GM23338 (cell line): ENCODE results near the gene KAZN. TPM values are rescaled to one million over a fixed set of nuclear protein-coding genes. Genes with fewer than 3 reads are reported as not detected.

ENCODE experiments used
- ATAC-seq: fragments of 200-7000 bp; cut with Tn5 transposase; 3 replicates; pipeline ENCODE4 v1.9.1; 2020
- DNase-seq: peaks from one replicate; pipeline ENCODE4 v3.0.0-alpha.2; 2015; ENCODE audit warnings: low spot score
- H2AFZ ChIP-seq: fragments of 200-600 bp; sonication (generic); 2 replicates; pipeline ENCODE4 v1.8.0; 2016; ENCODE audit warnings: antibody characterized with exemption, mild to moderate bottlenecking, moderate library complexity
- H3F3A ChIP-seq: fragments of 200-600 bp; sonication (generic); replicated peaks from 2 replicates; pipeline ENCODE4 v1.8.0; 2017; ENCODE audit warnings: antibody characterized with exemption, mixed run types, low read depth
- H3K27ac ChIP-seq: fragments of 200-600 bp; sonication (generic); 2 replicates; pipeline ENCODE4 v1.6.1; 2016; ENCODE audit warnings: low read depth
- H3K27me3 ChIP-seq: fragments of 200-600 bp; sonication (generic); 2 replicates; pipeline ENCODE4 v1.8.0; 2016; ENCODE audit warnings: mild to moderate bottlenecking, mixed run types, moderate library complexity; ENCODE audit not compliant: insufficient read depth
- H3K36me3 ChIP-seq: fragments of 200-600 bp; sonication (generic); 2 replicates; pipeline ENCODE4 v1.8.0; 2016; ENCODE audit warnings: mild to moderate bottlenecking; ENCODE audit not compliant: insufficient read depth
- H3K4me1 ChIP-seq: fragments of 200-600 bp; sonication (generic); 2 replicates; pipeline ENCODE4 v1.8.0; 2016; ENCODE audit warnings: mild to moderate bottlenecking, moderate library complexity; ENCODE audit not compliant: insufficient read depth
- H3K4me2 ChIP-seq: fragments of 200-600 bp; sonication (generic); 2 replicates; pipeline ENCODE4 v1.7.1; 2017; ENCODE audit warnings: mixed run types
- H3K4me3 ChIP-seq: fragments of 200-600 bp; sonication (generic); 2 replicates; pipeline ENCODE4 v1.6.1; 2016; ENCODE audit warnings: mixed run types
- H3K79me2 ChIP-seq: fragments of 200-600 bp; sonication (generic); replicated peaks from 2 replicates; pipeline ENCODE4 v1.8.0; 2017; ENCODE audit warnings: mild to moderate bottlenecking; ENCODE audit not compliant: insufficient read depth
- H3K9me2 ChIP-seq: fragments of 200-600 bp; sonication (generic); 2 replicates; pipeline ENCODE4 v1.8.0; 2017; ENCODE audit not compliant: insufficient read depth
- H4K20me1 ChIP-seq: fragments of 200-600 bp; sonication (generic); replicated peaks from 2 replicates; pipeline ENCODE4 v1.8.0; 2017; ENCODE audit warnings: mild to moderate bottlenecking; ENCODE audit not compliant: insufficient read depth
- H3K27ac Mint-ChIP-seq: 2 replicates; pipeline ENCODE4 v1.8.0; 2020; ENCODE audit warnings: inconsistent platforms, mild to moderate bottlenecking, moderate library complexity, mixed read lengths
- H3K27me3 Mint-ChIP-seq: 3 replicates; pipeline ENCODE4 v1.8.0; 2022; ENCODE audit warnings: low read depth, mild to moderate bottlenecking, moderate library complexity, mixed read lengths, inconsistent platforms; ENCODE audit not compliant: insufficient read depth, poor library complexity
- H3K36me3 Mint-ChIP-seq: 3 replicates; pipeline ENCODE4 v1.8.0; 2021; ENCODE audit warnings: low read depth, mild to moderate bottlenecking, inconsistent platforms, moderate library complexity, mixed read lengths
- H3K4me1 Mint-ChIP-seq: 3 replicates; pipeline ENCODE4 v1.8.0; 2020; ENCODE audit warnings: mild to moderate bottlenecking, inconsistent platforms, mixed read lengths
- H3K4me3 Mint-ChIP-seq: 3 replicates; pipeline ENCODE4 v1.8.0; 2021; ENCODE audit warnings: moderate library complexity, mild to moderate bottlenecking, inconsistent platforms, mixed read lengths
- H3K9me3 Mint-ChIP-seq: 3 replicates; pipeline ENCODE4 v1.8.0; 2020; ENCODE audit warnings: moderate library complexity, mild to moderate bottlenecking, inconsistent platforms, mixed read lengths
- CREB1 ChIP-seq: fragments of 250-450 bp; sonication (Bioruptor Pico); IDR thresholded peaks from 2 replicates; pipeline ENCODE4 v1.5.0; 2020; ENCODE audit warnings: low read depth, mild to moderate bottlenecking, moderate library complexity
- JUNB ChIP-seq: IDR thresholded peaks from one replicate; pipeline ENCODE4 v1.6.1; 2016; ENCODE audit warnings: antibody characterized with exemption; ENCODE audit not compliant: unreplicated experiment
- NANOG ChIP-seq: IDR thresholded peaks from 2 replicates; pipeline ENCODE4 v1.6.1; 2016; ENCODE audit warnings: antibody characterized with exemption, borderline replicate concordance
- POLR2AphosphoS5 ChIP-seq: IDR thresholded peaks from 2 replicates; pipeline ENCODE4 v1.6.1; 2016; ENCODE audit warnings: antibody characterized with exemption, low read depth
- ZNF114 ChIP-seq: fragments of 250-450 bp; sonication (Bioruptor Pico); IDR thresholded peaks from 2 replicates; pipeline ENCODE4 v1.5.0; 2020; ENCODE audit warnings: mild to moderate bottlenecking, moderate library complexity
- ZNF331 ChIP-seq: fragments of 250-450 bp; sonication (Bioruptor Pico); IDR thresholded peaks from 2 replicates; pipeline ENCODE4 v1.5.0; 2020; ENCODE audit warnings: low read depth, mild to moderate bottlenecking, moderate library complexity
- polyA plus RNA-seq: library from polyadenylated mRNA; unstranded; fragments of >200 nt; fragmentation: Nextera tagmentation; extraction: Ambion mirVana; gene quantifications from 2 replicates; pipeline ENCODE4 v1.2.1, GENCODE V29; 2016
- total RNA-seq: library from RNA; depleted of rRNA; stranded (reverse); fragments of >200 nt; shearing (Covaris generic); gene quantifications from 2 replicates; pipeline ENCODE4 v1.2.3, GENCODE V29; 2014
- TF ChIP-seq, protein P1 (sequence below), 2 experiments: fragments of 200-600 bp in 1 of 2; sonication (generic) in 1 of 2; conservative IDR thresholded peaks; 2 replicates each; pipeline versions ENCODE4 v1.5.1 to v1.6.1; 2016 to 2017; ENCODE audit warnings: antibody characterized with exemption in 2 of 2, low read depth in 2 of 2, mild to moderate bottlenecking in 2 of 2, moderate library complexity in 1 of 2
- TF ChIP-seq, protein P2 (sequence below): fragments of 250-450 bp; sonication (Bioruptor Pico); IDR thresholded peaks from 2 replicates; pipeline ENCODE4 v1.5.0; 2020; ENCODE audit warnings: mild to moderate bottlenecking, moderate library complexity

The KAZN gene
- total and polyA plus RNA-seq, 2 experiments from 2014 or later, result 9.9 to 15.0 TPM

DNA sequence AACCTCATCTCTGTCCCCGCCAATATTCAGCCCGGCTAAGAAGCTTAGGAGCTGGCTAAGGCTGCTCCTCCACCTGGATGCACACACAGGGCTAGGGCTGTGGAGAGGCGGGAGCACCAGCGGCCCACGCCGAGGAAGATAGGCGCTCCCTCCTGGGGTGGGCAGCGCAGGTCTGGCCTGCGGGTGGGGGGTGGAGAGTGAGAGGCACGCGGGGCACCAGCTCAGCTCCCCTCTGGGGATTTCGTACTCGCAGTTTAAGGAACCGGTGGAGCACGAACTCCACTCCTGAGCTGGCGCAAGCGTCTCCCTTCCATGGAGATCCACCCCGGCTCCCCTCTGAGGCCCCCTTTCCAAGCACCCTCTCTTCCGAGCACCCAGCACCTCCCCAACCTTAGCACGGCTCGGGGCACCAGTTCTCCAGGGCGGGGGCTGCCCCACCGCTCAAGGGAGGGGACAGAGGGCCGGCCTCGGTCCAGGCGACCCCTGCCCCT is 433 bp upstream of the KAZN start:
- Histone ChIP-seq H3K27me3 (peaks cover 46% of the 10 kb centered on the region), H3K4me3 (peak overlapping the region; percentile 94), H3K4me1 (peaks cover 76% of the 10 kb centered on the region), H3F3A (peaks cover 9% of the 10 kb centered on the region), H3K36me3 (no peaks in the 10 kb centered on the region), H3K4me2 (peak overlapping the region; percentile 100), H3K79me2 (peaks cover 24% of the 10 kb centered on the region), H2AFZ (peak overlapping the region; percentile 79), H3K27ac (no peak overlapping the region), H3K9me2 (no peaks in the 10 kb centered on the region), H4K20me1 (peaks cover 4% of the 10 kb centered on the region; the same call in 1 of the 2 replicates)
- peak; percentile 56 for ATAC-seq
- TF ChIP-seq POLR2AphosphoS5, result peak; percentile 47; the same call in 1 of the 2 replicates
- TF ChIP-seq, protein P1, sequence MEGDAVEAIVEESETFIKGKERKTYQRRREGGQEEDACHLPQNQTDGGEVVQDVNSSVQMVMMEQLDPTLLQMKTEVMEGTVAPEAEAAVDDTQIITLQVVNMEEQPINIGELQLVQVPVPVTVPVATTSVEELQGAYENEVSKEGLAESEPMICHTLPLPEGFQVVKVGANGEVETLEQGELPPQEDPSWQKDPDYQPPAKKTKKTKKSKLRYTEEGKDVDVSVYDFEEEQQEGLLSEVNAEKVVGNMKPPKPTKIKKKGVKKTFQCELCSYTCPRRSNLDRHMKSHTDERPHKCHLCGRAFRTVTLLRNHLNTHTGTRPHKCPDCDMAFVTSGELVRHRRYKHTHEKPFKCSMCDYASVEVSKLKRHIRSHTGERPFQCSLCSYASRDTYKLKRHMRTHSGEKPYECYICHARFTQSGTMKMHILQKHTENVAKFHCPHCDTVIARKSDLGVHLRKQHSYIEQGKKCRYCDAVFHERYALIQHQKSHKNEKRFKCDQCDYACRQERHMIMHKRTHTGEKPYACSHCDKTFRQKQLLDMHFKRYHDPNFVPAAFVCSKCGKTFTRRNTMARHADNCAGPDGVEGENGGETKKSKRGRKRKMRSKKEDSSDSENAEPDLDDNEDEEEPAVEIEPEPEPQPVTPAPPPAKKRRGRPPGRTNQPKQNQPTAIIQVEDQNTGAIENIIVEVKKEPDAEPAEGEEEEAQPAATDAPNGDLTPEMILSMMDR (conservative IDR thresholded peaks at IDR 0.05; ENCODE audit: low read depth in 2 of 2), result no peak
- TF ChIP-seq JUNB, result no peak
- Mint-ChIP-seq H3K27ac (no peak overlapping the region), H3K4me3 (peak overlapping the region; percentile 80), H3K9me3 (no peaks in the 10 kb centered on the region), H3K27me3 (peaks cover 27% of the 10 kb centered on the region), H3K36me3 (no peaks in the 10 kb centered on the region), H3K4me1 (peaks cover 57% of the 10 kb centered on the region)
- DNase-seq, result peak; percentile 58

DNA sequence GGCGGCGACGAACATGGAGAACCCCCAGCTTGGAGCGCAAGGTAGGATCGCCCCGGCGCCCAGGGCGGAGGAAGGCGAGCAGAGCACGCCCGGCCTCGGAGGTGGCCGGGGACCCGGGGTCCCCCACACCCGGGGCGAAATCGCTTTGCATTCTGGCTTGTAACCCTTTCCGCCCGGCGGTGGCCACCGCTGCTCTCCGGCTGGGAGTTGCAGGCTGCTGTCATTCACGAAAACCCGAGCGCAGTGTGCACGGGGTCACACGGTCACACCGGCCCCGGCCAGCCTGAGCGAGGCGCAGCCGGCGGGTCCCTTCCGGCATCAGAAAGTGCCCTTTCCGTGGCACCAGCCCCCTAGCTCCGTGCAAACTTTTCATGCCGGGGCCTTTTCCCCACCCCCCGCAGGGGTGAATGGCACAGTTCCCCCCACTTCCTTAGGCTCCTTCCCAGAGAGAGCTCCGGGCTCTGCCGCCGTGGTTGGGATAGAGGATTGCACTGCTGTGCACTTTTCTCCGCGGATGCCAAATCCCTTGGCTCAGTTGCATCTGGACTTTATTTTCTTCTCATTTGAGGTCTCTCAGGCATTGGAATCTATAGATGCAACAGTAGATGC is 802 bp downstream of the KAZN start:
- H3K36me3 ChIP-seq, result no peaks in the 10 kb centered on the region
- peak overlapping the region; percentile 100 for H3K4me2 ChIP-seq
- peaks cover 34% of the 10 kb centered on the region for H3K79me2 ChIP-seq
- H3K4me1 ChIP-seq, result peaks cover 74% of the 10 kb centered on the region
- H2AFZ ChIP-seq, result peak overlapping the region; percentile 79; the same call in 1 of the 2 replicates
- ATAC-seq (peak; percentile 38), DNase-seq (peak; percentile 66)
- peaks cover 4% of the 10 kb centered on the region; the same call in 1 of the 2 replicates for H4K20me1 ChIP-seq
- Mint-ChIP-seq H3K27me3 (peaks cover 27% of the 10 kb centered on the region), H3K27ac (no peak overlapping the region), H3K9me3 (no peaks in the 10 kb centered on the region), H3K4me3 (peak overlapping the region; percentile 77), H3K4me1 (peaks cover 56% of the 10 kb centered on the region), H3K36me3 (no peaks in the 10 kb centered on the region)
- peak overlapping the region; percentile 94 for H3K4me3 ChIP-seq
- peaks cover 1% of the 10 kb centered on the region for H3F3A ChIP-seq
- no peak overlapping the region for H3K27ac ChIP-seq
- H3K27me3 ChIP-seq, result peaks cover 40% of the 10 kb centered on the region
- no peaks in the 10 kb centered on the region for H3K9me2 ChIP-seq
- TF ChIP-seq, protein P2, sequence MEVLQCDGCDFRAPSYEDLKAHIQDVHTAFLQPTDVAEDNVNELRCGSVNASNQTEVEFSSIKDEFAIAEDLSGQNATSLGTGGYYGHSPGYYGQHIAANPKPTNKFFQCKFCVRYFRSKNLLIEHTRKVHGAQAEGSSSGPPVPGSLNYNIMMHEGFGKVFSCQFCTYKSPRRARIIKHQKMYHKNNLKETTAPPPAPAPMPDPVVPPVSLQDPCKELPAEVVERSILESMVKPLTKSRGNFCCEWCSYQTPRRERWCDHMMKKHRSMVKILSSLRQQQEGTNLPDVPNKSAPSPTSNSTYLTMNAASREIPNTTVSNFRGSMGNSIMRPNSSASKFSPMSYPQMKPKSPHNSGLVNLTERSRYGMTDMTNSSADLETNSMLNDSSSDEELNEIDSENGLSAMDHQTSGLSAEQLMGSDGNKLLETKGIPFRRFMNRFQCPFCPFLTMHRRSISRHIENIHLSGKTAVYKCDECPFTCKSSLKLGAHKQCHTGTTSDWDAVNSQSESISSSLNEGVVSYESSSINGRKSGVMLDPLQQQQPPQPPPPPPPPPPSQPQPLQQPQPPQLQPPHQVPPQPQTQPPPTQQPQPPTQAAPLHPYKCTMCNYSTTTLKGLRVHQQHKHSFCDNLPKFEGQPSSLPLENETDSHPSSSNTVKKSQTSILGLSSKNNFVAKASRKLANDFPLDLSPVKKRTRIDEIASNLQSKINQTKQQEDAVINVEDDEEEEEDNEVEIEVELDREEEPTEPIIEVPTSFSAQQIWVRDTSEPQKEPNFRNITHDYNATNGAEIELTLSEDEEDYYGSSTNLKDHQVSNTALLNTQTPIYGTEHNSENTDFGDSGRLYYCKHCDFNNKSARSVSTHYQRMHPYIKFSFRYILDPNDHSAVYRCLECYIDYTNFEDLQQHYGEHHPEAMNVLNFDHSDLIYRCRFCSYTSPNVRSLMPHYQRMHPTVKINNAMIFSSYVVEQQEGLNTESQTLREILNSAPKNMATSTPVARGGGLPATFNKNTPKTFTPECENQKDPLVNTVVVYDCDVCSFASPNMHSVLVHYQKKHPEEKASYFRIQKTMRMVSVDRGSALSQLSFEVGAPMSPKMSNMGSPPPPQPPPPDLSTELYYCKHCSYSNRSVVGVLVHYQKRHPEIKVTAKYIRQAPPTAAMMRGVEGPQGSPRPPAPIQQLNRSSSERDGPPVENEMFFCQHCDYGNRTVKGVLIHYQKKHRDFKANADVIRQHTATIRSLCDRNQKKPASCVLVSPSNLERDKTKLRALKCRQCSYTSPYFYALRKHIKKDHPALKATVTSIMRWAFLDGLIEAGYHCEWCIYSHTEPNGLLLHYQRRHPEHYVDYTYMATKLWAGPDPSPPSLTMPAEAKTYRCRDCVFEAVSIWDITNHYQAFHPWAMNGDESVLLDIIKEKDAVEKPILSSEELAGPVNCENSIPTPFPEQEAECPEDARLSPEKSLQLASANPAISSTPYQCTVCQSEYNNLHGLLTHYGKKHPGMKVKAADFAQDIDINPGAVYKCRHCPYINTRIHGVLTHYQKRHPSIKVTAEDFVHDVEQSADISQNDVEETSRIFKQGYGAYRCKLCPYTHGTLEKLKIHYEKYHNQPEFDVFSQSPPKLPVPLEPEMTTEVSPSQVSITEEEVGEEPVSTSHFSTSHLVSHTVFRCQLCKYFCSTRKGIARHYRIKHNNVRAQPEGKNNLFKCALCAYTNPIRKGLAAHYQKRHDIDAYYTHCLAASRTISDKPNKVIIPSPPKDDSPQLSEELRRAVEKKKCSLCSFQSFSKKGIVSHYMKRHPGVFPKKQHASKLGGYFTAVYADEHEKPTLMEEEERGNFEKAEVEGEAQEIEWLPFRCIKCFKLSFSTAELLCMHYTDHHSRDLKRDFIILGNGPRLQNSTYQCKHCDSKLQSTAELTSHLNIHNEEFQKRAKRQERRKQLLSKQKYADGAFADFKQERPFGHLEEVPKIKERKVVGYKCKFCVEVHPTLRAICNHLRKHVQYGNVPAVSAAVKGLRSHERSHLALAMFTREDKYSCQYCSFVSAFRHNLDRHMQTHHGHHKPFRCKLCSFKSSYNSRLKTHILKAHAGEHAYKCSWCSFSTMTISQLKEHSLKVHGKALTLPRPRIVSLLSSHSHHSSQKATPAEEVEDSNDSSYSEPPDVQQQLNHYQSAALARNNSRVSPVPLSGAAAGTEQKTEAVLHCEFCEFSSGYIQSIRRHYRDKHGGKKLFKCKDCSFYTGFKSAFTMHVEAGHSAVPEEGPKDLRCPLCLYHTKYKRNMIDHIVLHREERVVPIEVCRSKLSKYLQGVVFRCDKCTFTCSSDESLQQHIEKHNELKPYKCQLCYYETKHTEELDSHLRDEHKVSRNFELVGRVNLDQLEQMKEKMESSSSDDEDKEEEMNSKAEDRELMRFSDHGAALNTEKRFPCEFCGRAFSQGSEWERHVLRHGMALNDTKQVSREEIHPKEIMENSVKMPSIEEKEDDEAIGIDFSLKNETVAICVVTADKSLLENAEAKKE (CRISPR knock-in tag), result no peak
- TF ChIP-seq ZNF331 (CRISPR knock-in tag) (no peak), CREB1 (CRISPR knock-in tag) (no peak), NANOG (no peak), ZNF114 (CRISPR knock-in tag) (no peak), JUNB (no peak)
- TF ChIP-seq, protein P1 (conservative IDR thresholded peaks at IDR 0.05; ENCODE audit: low read depth in 2 of 2), result no peak
